Glutamatergic neuron (in vitro differentiated cells): ENCODE results near the gene TCP11. TPM values are rescaled to one million over a fixed set of nuclear protein-coding genes. Genes with fewer than 3 reads are reported as not detected.

Experiments
- DNase-seq: peaks from one replicate; pipeline ENCODE4 v3.0.0; 2022
- H3K27ac Mint-ChIP-seq: one replicate; pipeline ENCODE4 v1.8.0; 2020; ENCODE audit warnings: mild to moderate bottlenecking, mixed read lengths, inconsistent platforms; ENCODE audit not compliant: unreplicated experiment
- H3K27me3 Mint-ChIP-seq: one replicate; pipeline ENCODE4 v1.8.0; 2020; ENCODE audit warnings: mild to moderate bottlenecking, moderate library complexity, mixed read lengths, inconsistent platforms; ENCODE audit not compliant: unreplicated experiment
- H3K36me3 Mint-ChIP-seq: one replicate; pipeline ENCODE4 v1.8.0; 2020; ENCODE audit warnings: mild to moderate bottlenecking, mixed read lengths, inconsistent platforms; ENCODE audit not compliant: unreplicated experiment
- H3K4me1 Mint-ChIP-seq: one replicate; pipeline ENCODE4 v1.8.0; 2020; ENCODE audit warnings: mild to moderate bottlenecking, low read depth, mixed read lengths, inconsistent platforms; ENCODE audit not compliant: unreplicated experiment
- H3K4me3 Mint-ChIP-seq: one replicate; pipeline ENCODE4 v1.8.0; 2020; ENCODE audit warnings: mild to moderate bottlenecking, mixed read lengths, inconsistent platforms; ENCODE audit not compliant: unreplicated experiment
- H3K9me3 Mint-ChIP-seq: one replicate; pipeline ENCODE4 v1.8.0; 2020; ENCODE audit warnings: mild to moderate bottlenecking, moderate library complexity, mixed read lengths, inconsistent platforms; ENCODE audit not compliant: unreplicated experiment
- total RNA-seq: library from RNA; stranded (reverse); fragmentation: NEBNext Ultra II Directional; extraction: Animal tissue kit (Norgen Biotek cat#: 25700); gene quantifications from one replicate; pipeline ENCODE4 v1.2.1, GENCODE V29; 2021; ENCODE audit not compliant: unreplicated experiment
- TF ChIP-seq, protein P1 (sequence below): fragments of 200-600 bp; sonication (generic); IDR thresholded peaks from one replicate; pipeline ENCODE4 v1.5.0; 2021; ENCODE audit not compliant: partially characterized antibody, unreplicated experiment

TCP11 gene
- total RNA-seq, 1 donor from 2014 or later: not detected

DNA sequence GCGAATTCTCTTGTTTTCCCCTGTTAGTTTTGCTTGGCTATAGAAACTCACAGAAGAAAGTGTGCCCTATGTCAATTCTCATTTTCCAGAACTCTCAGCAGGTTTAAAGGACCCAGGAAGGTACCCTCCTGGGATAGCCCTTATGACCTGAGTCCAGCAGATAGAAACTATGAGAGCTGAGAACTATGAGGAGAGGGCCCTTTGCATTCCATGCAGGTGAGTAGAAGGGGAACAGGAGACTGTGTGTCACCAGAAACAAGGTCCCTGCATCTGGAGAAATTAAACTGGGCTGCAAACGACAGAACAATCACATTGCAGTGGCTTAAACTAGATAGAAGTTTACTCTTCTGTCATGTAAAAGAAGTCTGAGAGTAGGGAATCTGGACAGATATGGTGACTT is 36.9 kb upstream of the TCP11 start:
- Mint-ChIP-seq H3K36me3 (no peaks in the 10 kb centered on the region), H3K4me3 (no peak overlapping the region), H3K27ac (no peak overlapping the region), H3K4me1 (peaks cover 3% of the 10 kb centered on the region), H3K27me3 (peaks cover 1% of the 10 kb centered on the region), H3K9me3 (peaks cover 3% of the 10 kb centered on the region)
- TF ChIP-seq, protein P1, sequence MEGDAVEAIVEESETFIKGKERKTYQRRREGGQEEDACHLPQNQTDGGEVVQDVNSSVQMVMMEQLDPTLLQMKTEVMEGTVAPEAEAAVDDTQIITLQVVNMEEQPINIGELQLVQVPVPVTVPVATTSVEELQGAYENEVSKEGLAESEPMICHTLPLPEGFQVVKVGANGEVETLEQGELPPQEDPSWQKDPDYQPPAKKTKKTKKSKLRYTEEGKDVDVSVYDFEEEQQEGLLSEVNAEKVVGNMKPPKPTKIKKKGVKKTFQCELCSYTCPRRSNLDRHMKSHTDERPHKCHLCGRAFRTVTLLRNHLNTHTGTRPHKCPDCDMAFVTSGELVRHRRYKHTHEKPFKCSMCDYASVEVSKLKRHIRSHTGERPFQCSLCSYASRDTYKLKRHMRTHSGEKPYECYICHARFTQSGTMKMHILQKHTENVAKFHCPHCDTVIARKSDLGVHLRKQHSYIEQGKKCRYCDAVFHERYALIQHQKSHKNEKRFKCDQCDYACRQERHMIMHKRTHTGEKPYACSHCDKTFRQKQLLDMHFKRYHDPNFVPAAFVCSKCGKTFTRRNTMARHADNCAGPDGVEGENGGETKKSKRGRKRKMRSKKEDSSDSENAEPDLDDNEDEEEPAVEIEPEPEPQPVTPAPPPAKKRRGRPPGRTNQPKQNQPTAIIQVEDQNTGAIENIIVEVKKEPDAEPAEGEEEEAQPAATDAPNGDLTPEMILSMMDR: no peak
- DNase-seq: no peak

DNA sequence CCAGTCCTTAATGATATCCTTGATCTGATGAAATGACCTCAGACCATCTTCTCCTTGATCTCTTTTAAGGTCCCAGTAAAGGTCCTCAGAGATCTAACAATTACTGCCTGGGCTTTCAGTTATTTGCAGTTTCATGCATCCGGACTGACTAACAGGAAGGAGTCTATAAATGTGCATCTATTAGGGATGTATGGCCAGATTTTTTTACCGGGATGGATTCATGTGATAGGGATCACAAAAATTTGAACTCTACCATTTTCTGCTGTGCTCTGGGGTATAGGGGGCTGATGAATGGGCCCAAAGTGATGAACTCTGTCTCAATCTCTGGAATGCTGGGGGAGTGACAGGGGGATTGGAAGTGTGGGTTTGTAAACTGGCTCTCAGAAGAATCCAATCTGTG is 36.5 kb upstream of the TCP11 start:
- no peak overlapping the region for H3K27ac Mint-ChIP-seq
- no peaks in the 10 kb centered on the region for H3K36me3 Mint-ChIP-seq
- peaks cover 1% of the 10 kb centered on the region for H3K27me3 Mint-ChIP-seq
- no peak overlapping the region for H3K4me3 Mint-ChIP-seq
- TF ChIP-seq, protein P1: no peak
- H3K4me1 Mint-ChIP-seq: peaks cover 3% of the 10 kb centered on the region
- peaks cover 3% of the 10 kb centered on the region for H3K9me3 Mint-ChIP-seq
- DNase-seq: no peak

DNA sequence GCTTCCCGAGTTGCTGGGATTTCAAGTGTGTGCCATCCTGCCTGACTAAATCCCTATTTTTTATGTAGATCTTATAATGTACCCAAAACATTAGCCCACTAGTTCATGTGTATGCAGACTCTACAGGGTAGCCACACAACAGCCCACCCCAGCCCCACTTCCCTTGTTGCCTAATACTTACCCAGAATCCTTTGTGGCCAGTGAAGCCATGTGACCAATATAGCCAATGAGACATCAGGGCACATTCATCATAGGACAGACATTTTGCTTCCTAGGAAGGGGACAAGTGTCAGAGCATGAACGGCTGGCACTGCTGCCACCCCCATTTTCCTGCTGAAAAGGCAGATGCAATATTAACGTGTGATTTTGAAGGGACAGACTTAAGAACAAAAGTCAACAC is 36.0 kb upstream of the TCP11 start:
- TF ChIP-seq, protein P1: no peak

DNA sequence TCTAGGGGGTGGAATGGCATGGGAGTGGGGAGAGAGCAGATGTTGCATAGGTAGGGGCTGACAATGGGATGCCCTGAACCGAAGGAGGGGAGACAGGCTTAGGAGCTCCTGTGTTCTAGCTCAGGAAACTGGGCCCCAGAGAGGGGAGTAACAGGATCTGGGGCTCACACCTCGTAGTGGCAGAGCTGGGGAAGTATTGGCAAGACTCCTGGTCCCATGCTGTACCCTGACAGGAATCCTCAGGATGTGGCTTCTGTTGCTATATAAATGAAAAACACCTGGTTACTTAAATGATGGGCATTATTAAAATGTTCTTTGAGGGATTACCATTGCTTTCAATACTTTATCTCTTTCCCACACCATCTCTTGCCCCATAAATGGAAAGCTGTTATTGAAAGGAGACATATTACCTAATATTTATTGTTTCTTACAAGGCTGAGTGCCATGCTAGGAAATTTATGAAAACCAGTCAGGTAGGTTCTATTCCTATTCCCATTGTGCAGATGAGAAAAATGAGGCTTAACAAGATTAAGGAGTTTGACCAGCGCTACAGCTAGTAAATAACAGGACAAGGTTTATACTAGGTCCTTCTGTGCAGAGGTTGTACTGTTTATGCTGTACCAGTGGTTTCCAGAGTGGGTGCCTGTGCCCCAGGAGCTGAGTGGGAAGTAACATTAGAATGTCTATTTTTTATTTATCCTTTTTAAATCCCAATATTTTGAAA is 35.3 kb upstream of the TCP11 start:
- peaks cover 3% of the 10 kb centered on the region for H3K4me1 Mint-ChIP-seq
- no peak overlapping the region for H3K27ac Mint-ChIP-seq
- H3K9me3 Mint-ChIP-seq: peaks cover 3% of the 10 kb centered on the region
- H3K4me3 Mint-ChIP-seq: no peak overlapping the region
- DNase-seq: no peak
- peaks cover 3% of the 10 kb centered on the region for H3K27me3 Mint-ChIP-seq
- no peaks in the 10 kb centered on the region for H3K36me3 Mint-ChIP-seq
- TF ChIP-seq, protein P1: no peak

More for the DNA sequence above, 36.0 kb upstream of the TCP11 start:
- Mint-ChIP-seq H3K9me3 (peaks cover 3% of the 10 kb centered on the region), H3K27ac (no peak overlapping the region), H3K27me3 (peaks cover 2% of the 10 kb centered on the region), H3K36me3 (no peaks in the 10 kb centered on the region), H3K4me1 (peaks cover 3% of the 10 kb centered on the region), H3K4me3 (no peak overlapping the region)
- DNase-seq: no peak

DNA sequence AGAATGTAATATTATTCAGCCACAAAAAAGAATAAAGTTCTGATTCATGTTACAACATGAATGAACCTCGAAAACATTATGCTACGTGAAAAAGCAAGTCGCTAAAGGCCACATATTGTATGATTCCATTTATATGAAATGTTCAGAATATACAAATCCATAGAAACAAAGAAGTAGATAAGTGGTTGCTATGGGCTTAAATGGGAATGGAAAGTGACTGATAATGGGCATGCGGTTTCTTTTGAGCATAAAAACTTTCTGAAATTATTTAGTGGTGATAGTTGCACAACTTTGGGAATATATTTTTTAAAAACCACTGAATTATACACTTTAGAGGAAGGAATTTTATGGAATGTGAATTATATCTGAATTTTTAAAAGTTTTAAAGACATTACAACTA is 33.4 kb upstream of the TCP11 start:
- Mint-ChIP-seq H3K4me3 (no peak overlapping the region), H3K27ac (no peak overlapping the region), H3K36me3 (no peaks in the 10 kb centered on the region), H3K4me1 (peaks cover 3% of the 10 kb centered on the region), H3K9me3 (peaks cover 4% of the 10 kb centered on the region), H3K27me3 (peaks cover 10% of the 10 kb centered on the region)
- TF ChIP-seq, protein P1: no peak
- no peak for DNase-seq
